HG03521 (cell line): ENCODE data around the gene SRF.
"Not testable (repeated sequence)": the region's sequence is repeated elsewhere in the genome, so short reads cannot be mapped to it uniquely, and the experiment has no call there.

Experiments used
- ATAC-seq: cut with Tn5 transposase; IDR thresholded peaks from one replicate; pipeline ENCODE4 v1.9.1; 2021; ENCODE audit warnings: mild to moderate bottlenecking, moderate library complexity; ENCODE audit not compliant: unreplicated experiment

The SRF gene

DNA sequence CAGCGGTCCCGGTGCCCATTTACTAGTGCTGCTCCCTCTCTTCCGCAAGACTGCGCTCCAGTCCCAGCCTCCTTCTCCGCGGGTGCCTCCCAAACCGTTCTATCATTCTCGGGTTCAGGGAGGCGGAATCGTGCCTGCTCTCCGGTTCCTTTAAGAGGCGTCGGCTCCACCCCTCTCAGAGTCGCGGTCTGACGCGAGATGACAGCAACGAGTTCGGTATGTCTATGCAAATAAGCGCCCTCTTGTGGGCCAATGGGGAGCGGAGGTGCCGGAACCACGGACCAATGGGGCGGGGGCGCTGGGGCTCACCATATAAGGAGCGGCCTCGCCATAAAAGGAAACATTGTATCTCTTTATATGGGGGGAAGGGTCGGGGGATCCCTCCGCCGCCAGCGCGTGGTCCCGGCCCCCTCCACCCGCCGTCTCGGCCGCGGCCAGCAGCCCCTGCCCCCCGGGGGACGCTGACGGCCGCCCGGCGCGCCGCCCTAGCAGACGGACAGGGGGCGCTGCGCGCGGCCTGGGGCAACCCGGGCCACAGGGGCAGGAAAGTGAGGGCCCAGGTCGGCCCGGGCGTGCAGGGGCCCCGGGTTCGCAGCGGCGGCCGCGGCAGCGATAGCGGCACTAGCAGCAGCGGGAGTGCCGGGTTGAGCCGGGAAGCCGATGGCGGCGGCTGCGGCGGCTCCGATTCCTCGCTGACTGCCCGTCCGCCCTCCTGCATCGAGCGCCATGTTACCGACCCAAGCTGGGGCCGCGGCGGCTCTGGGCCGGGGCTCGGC lies at the start of gene SRF:
TSS of gene SRF (plus strand) at position 339 of the 776 bp plus-strand sequence. CDS start at position 727, 388 bp downstream.
- ATAC-seq, result peak; percentile 63

DNA sequence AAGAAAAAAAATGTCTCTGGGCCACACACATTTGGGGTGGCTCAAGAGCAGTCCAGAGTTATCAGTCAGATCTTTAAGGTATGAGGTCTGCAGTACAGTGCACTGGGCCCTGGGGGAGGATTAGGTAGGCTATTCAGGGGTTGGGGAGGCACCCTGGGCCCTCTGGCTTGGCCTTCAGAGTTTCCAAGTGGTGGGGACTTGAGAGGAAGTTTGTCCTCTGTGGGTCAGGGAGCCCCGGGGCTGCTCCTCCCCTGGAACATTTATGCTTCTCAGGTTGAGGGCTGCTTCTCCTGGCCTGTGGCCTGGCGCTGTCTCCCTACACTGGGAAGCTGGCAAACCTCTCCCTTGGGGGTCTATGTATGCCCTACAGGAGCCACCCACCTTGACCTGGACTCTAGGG lies 48.9 kb upstream of the SRF start:
- ATAC-seq, result no peak

DNA sequence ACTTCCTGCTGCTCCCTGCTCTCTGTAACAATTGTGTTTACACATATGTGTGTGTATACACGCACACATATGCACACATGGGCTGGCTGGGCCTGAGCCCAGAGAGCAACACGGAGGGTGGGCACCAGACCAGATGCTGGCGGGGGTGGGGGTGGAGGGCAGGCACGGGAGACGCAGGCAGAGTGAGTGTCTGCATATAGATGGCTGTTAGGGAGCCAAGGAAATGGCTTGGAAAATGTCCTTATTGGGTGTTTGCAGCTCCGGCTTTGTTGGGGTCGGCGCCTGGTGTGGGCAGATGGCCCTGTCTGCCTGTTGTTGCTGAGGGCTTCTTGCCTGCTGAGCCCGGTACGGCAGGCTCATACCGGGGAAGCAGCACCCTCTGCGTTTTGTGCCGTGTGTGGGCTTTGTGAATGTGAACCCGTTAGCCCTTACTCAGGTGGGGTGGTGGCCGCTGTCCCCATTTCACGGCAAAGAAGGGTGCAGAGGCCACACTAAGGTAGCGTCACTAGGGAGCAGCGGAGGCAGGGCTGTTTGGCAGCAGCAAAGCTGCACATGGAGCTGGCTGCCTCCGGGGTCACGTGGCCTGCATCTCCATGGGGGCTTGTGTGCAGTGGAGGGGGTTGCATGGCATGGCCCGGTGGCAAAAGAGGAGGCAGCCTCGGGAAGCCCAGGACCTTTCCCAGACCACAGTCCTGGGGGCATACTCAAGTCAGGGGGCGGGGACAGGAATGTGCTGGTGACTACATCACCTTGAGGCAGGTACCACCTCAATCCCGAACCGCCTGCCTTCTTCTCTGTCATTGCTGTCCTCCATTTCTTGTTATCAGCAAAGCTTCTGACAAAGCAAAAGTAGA lies 47.4 kb upstream of the SRF start:
- ATAC-seq, result no peak

DNA sequence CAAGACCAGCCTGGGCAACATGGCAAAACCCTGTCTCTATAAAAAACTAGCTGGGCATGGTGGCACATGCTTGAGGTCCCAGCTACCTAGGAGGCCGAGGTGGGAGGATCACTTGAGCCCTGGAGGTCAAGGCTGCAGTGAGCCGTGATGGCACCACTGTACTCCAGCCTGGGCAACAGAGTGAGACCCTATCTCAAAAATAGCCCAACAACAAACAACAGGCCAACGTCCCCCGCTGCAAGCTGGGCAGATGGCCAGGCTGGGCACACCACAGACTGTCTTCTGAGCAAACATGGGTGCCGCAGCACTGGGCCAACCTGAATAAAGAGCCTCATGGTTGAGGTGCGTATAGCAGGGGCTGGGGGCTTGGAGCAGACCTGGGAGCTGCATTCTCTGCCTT lies 46.6 kb upstream of the SRF start:
- no peak for ATAC-seq

DNA sequence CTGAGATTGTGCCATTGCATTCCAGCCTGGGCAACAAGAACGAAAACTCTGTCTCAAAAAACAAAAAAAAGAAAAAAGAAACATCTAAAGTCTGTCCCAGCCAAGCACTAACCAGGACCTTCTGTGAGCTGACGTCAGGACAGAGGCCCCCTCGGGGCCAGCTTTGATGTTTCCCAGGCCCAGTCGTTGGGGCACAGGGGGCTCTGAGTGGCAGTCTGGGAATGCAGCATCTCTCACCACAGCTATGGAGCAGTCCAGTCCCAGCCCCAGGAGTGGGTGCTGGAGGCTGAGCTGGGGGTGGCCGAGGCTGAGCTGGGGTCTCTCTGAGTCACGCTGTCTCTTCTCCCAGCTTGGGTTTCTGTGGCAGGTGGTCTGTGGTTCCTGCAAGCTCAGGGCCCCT lies 46.0 kb upstream of the SRF start:
- no peak for ATAC-seq

DNA sequence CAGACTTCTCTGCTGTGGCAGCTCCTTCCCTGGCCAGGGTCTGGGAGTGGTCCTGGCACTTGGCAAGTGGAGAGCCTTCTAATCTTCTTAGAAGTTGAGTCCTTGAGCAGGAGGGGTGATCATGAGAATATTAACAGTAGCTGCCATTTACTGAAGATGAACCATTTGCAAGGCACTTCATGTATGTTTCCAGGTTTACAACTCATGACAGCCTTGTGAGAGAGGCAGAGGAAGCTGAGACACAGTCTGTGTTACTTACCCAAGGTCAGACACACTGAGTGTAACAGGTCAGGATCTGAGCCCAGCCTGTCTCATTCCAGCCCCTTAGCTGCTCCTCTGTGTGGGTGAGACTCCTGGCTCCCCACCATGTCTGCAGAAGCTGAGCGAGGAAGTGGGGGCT lies 45.5 kb upstream of the SRF start:
- no peak for ATAC-seq

DNA sequence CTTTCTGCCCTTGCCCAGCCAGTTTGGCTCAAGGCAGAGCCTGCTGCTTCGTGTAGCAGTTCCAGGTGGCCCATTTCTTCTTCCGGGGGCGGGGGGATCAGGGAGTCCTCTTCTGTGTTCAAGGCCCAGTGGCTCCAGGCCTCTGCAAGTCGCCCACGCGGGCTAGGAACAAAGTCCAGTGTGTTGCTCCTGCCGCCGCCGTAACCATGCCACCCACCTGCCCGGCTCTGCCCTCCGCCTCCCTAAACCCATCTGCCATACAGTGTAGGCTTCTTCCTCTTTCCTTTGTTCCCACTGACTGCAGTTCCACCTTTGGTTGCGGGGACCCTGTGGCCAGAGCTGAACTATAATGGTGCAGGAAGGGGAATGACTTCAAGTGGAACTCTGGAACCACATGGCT lies 43.9 kb upstream of the SRF start:
- no peak for ATAC-seq

DNA sequence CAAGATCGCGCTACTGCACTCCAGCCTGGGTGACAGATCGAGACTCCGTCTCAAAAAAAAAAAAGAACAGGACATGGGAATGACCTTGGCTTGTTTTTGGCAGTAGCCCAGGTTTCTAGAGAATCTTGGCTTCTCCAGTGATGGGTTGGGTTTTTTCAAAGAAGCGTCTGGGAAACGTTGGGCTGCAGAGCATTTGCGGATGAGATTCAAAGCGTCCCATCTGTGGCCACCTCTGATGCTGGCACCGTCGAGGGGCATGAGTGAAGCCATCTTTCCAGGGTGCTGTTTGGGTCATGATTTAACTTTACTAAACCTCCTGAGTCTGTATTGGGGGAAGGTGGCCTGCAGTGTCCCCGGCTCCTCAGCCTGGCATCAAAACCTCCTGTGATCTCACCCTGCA lies 43.2 kb upstream of the SRF start:
- no peak for ATAC-seq

DNA sequence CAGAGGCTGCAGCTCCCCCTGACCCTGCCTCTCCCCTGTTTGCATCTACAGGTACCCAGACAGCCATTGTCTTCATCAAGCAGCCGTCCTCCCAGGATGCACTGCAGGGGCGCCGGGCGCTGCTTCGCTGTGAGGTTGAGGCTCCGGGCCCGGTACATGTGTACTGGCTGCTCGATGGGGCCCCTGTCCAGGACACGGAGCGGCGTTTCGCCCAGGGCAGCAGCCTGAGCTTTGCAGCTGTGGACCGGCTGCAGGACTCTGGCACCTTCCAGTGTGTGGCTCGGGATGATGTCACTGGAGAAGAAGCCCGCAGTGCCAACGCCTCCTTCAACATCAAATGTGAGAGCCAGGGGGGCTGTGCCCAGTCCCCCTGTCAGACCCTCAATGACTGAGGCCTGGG lies 42.1 kb upstream of the SRF start:
- ATAC-seq, result no peak

DNA sequence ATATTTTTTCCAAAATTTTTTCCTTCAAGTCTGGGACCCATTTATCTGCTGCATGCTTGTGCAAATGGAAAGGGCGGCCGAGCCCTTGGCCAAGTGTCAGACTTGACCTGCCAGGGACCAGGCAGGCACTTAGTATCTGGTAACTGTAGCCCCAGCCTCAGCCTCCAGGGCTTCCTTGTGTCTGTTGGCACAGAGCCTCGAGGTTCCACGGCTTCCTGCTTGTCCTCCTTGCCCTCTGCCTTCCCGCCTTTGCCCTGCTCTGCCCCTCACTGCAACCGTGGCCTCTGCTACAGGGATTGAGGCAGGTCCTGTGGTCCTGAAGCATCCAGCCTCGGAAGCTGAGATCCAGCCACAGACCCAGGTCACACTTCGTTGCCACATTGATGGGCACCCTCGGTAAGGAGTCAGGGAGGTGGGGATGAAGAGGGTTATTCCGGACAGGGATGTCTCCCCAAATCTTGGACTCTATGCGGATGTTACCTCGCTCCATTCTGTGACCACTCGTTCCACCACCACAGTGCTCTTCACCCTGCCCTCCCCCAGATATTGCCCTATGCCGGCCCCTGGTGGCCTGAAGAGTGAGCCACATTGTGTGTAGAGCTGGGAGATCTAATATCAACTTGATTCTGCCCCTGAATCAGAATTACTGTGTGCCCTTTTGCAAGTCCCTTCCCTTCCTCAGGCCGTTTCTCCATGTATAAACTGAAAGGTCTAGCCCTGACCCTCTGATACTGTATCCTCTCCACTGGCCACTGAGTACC lies 41.5 kb upstream of the SRF start:
- no peak for ATAC-seq

DNA sequence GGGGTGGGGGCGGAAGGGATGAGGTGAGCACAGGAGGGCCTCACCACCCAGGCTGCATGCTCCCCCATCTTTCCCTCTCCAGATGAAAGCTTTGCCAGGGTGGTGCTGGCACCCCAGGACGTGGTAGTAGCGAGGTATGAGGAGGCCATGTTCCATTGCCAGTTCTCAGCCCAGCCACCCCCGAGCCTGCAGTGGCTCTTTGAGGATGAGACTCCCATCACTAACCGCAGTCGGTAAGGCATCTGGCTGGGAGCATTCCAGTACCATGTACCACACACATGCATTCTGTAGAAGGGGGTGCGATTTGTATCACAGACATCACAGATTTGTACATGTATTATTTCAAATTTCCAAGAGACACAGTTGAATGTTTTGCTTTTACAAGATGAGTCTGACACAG lies 40.6 kb upstream of the SRF start:
- ATAC-seq, result no peak

DNA sequence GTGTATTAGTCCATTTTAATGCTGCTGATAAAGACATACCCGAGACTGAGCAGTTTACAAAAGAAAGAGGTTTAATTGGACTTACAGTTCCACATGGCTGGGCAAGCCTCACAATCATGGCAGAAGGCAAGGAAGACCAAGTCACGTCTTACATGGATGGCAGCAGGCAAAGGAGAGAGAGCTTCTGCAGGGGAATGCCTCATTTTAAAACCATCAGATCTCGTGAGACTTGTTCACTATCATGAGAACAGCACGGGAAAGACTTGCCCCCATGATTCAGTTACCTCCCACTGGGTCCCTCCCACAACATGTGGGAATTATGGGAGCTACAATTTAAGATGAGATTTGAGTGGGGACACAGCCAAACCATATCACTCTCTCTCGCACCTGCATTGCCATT lies 39.7 kb upstream of the SRF start:
- ATAC-seq, result not testable (repeated sequence)

DNA sequence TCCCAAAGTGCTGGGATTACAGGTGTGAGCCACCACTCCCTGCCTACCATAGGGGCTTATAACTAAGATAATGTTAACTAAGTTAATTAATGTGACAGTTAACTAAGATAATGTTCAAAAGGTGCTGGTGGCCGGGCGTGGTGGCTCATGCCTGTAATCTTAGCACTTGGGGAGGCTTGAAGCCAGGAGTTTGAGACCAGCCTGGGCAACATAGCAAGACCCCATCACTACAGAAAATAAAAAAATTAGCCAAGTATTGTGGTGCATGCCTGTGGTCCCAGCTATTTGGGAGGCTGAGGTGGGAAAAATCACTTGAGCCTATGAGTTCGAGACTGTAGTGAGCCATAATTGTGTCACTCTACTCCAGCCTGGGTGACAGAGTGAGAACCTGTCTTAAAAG lies 32.8 kb upstream of the SRF start:
- ATAC-seq, result no peak

DNA sequence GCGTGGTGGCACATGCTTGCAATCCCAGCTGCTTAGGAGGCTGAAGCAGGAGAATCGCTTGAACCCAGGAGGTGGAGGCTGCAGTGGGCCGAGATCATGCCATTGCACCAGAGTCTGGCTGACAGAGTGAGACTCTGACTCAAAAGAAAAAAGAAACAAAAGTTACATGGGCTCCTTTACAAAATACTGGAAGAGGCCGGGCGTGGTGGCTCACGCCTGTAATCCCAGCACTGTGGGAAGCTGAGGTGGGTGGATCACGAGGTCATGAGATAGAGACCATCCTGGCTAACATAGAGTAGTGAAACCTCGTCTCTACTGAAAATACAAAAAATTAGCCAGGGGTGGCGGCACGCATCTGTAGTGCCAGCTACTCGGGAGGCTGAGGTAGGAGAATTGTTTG lies 31.1 kb upstream of the SRF start:
- not testable (repeated sequence) for ATAC-seq

DNA sequence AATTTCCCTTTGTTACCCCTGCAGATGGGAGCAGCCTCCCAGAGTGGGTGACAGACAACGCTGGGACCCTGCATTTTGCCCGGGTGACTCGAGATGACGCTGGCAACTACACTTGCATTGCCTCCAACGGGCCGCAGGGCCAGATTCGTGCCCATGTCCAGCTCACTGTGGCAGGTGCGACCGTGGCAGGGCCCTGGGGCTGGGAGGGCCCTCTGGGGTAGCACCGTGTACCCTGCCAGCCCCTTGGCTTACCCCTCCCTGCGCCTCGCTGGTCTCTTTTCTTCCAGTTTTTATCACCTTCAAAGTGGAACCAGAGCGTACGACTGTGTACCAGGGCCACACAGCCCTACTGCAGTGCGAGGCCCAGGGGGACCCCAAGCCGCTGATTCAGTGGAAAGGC lies 29.4 kb upstream of the SRF start:
- ATAC-seq, result no peak

DNA sequence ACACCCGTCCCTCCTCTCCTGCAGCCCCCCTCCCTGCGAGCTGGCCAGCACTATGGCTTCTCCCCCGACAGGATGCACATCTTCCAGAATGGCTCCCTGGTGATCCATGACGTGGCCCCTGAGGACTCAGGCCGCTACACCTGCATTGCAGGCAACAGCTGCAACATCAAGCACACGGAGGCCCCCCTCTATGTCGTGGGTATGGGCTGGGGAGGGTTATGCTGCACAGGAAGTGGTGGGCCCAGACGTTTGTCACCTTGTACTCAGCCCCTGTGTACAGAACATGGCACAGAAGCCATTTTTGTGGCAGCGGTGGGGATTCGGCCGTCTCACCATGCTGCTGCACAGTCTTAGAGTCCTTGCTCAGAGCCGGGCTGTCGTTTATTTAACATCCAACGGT lies 29.0 kb upstream of the SRF start:
- ATAC-seq, result no peak

DNA sequence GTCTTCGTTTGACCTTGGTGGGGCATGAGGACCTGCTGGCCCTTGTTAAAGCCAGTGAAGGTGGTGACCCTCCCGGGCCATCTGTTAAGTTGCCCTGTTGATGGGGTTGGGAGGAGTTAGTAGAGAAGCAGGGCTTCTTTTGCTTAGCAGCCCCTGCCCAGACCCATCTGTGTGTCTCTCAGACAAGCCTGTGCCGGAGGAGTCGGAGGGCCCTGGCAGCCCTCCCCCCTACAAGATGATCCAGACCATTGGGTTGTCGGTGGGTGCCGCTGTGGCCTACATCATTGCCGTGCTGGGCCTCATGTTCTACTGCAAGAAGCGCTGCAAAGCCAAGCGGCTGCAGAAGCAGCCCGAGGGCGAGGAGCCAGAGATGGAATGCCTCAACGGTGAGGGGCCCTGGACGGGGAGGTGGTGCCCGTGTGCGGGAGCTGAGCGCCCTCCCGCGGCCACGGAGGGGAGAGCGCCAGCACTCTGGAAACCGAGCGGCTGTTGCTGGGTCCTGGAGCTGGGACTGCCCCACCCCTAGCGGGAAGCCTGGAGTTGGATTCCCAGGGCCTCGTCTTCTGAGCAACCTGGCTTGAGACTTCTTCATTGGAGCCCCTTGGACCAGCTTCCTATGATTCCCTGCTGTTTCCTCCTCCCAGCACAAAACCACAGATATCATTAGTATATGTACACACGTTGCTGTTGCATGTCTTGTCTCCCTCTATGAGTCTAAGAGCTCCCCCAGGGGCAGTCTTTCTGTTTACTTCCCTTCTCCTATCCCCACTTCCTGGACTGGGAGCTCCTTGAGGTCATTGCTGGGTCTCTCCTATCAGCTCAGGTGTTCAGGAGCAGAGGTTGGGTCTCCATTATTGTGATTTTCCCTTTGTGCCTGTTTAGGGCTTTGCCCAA lies 27.6 kb upstream of the SRF start:
- ATAC-seq, result peak; percentile 74

DNA sequence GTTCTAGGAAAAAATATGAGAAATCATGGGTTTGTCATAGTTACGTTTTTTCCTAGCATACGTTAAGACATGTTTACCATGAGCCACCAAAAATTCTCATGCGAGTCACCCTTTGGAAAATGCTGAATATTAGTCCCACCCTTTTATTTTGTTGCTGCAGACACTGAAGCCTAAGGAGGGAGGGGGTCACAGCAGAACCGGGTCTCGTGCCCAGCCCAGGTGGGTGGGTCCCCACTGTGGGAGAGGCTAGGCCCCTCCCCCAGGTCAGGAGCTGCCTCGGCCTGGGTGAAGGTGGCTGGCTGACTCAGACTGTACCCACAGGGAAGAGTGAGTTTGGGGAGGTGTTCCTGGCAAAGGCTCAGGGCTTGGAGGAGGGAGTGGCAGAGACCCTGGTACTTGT lies 26.2 kb upstream of the SRF start:
- ATAC-seq, result no peak

DNA sequence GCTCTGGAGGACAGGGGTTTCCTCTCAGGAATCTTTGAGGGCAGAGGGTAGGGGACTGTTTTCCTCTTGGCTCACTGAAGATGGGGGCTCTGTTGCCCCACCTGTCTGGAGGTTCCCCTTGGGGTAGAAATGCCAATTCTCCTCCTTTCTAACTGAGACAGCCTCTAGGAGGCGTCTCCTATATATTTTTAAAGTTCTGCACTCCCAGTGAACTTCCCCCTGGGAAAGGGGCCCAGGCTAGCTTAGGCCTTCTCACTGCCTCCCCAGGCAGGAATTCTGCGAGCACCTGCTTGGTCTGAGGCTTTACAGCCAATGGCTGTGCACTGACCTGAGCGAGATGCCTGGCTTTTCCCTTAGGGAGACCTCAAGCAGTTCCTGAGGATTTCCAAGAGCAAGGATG lies 24.8 kb upstream of the SRF start:
- no peak for ATAC-seq
